HG02610 (cell line): ENCODE measurements around the gene TTC36.
"Not testable (repeated sequence)": the region's sequence is repeated elsewhere in the genome, so short reads cannot be mapped to it uniquely, and the experiment has no call there.

Source experiments
- ATAC-seq: cut with Tn5 transposase; IDR thresholded peaks from one replicate; pipeline ENCODE4 v1.9.1; 2021; ENCODE audit warnings: mild to moderate bottlenecking, moderate library complexity; ENCODE audit not compliant: unreplicated experiment

Gene TTC36

GRCh38 chr11:118574636-118575035 lies 47.4 kb downstream of the TTC36 start:
- no peak for ATAC-seq

DNA sequence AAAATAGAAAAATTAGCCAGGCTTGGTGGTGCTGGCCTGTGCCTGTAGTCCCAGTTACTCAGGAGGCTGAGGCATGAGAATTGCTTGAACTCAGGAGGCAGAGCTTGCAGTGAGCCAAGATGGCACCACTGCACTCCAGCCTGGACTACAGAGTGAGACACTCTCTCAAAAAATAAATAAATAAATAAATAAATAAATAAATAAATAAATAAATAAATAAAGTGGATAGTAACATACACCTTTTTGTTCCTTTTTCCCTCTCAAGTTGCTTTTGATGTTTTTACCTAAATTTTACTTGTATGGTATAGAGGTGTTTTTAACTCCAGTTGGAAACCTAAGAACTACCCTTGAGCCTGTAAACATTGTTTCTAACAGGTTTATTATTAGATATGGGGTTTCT lies 50.7 kb downstream of the TTC36 start:
- not testable (repeated sequence) for ATAC-seq
